ENCODE measurements around the gene SPRED3. TPM values are rescaled to one million over a fixed set of nuclear protein-coding genes. Genes with fewer than 3 reads are reported as not detected.

The SPRED3 gene
- polyA plus RNA-seq, 1 donor from 2014 or later, result 4.9 TPM

DNA sequence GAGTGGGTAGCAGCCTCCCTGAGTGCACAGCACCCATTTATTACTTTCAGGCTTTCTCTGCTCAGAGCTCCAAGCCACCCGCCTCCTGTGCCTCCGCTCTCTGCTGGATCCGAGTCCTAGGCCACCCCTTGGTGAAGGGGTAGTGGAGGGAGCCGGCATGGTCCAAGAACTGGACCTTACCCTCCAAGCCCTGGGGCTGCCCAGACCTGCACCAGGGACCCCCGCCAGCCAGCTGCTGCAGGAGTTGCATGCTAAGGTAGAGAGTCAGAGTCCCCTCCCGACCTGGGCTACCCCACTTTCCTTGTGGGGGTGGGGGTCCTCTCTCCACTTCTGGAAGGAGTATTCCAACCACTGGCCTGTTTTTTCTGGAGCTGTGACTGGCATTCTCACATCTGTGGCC lies 16.4 kb downstream of the SPRED3 start:
- H3K4me2 ChIP-seq (ENCODE audit: low read length), result no peak overlapping the region
- no peak overlapping the region for H3K4me3 ChIP-seq (ENCODE audit: low read length)
- H2AFZ ChIP-seq (ENCODE audit: low read depth, low read length), result no peak overlapping the region
- no peak overlapping the region for H3K9ac ChIP-seq (ENCODE audit: low read length)
- no peaks in the 10 kb centered on the region for H3K36me3 ChIP-seq (ENCODE audit: insufficient read depth, low read length)
- no peaks in the 10 kb centered on the region for H3K9me2 ChIP-seq (ENCODE audit: insufficient read depth, low read length)
- H3K27ac ChIP-seq (ENCODE audit: low read length), result no peak overlapping the region
- no peaks in the 10 kb centered on the region for H3K79me2 ChIP-seq (replicated peaks; ENCODE audit: insufficient read depth, low read length)
- H3F3A ChIP-seq (ENCODE audit: insufficient read depth, low read length, poor library complexity, severe bottlenecking), result peaks cover 3% of the 10 kb centered on the region
- no peaks in the 10 kb centered on the region for H4K20me1 ChIP-seq (ENCODE audit: insufficient read depth)
- H3K27me3 ChIP-seq (ENCODE audit: insufficient read depth, low read depth, low read length), result no peaks in the 10 kb centered on the region
- H3K9me3 ChIP-seq (ENCODE audit: low read length), result no peaks in the 10 kb centered on the region
- TF ChIP-seq, protein P1, sequence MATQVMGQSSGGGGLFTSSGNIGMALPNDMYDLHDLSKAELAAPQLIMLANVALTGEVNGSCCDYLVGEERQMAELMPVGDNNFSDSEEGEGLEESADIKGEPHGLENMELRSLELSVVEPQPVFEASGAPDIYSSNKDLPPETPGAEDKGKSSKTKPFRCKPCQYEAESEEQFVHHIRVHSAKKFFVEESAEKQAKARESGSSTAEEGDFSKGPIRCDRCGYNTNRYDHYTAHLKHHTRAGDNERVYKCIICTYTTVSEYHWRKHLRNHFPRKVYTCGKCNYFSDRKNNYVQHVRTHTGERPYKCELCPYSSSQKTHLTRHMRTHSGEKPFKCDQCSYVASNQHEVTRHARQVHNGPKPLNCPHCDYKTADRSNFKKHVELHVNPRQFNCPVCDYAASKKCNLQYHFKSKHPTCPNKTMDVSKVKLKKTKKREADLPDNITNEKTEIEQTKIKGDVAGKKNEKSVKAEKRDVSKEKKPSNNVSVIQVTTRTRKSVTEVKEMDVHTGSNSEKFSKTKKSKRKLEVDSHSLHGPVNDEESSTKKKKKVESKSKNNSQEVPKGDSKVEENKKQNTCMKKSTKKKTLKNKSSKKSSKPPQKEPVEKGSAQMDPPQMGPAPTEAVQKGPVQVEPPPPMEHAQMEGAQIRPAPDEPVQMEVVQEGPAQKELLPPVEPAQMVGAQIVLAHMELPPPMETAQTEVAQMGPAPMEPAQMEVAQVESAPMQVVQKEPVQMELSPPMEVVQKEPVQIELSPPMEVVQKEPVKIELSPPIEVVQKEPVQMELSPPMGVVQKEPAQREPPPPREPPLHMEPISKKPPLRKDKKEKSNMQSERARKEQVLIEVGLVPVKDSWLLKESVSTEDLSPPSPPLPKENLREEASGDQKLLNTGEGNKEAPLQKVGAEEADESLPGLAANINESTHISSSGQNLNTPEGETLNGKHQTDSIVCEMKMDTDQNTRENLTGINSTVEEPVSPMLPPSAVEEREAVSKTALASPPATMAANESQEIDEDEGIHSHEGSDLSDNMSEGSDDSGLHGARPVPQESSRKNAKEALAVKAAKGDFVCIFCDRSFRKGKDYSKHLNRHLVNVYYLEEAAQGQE (IDR thresholded peaks at IDR 0.05; ENCODE audit: borderline replicate concordance), result no peak
- TF ChIP-seq RAD21 (conservative IDR thresholded peaks at IDR 0.05), result no peak
- TF ChIP-seq SMC3 (conservative IDR thresholded peaks at IDR 0.05; ENCODE audit: poor library complexity), result no peak
- TF ChIP-seq MXI1 (conservative IDR thresholded peaks at IDR 0.05; ENCODE audit: poor library complexity, severe bottlenecking), result no peak
- TF ChIP-seq EP300 (conservative IDR thresholded peaks at IDR 0.05; ENCODE audit: poor library complexity, severe bottlenecking), result no peak
- TF ChIP-seq TAF1 (IDR thresholded peaks at IDR 0.05; ENCODE audit: low read depth), result no peak
- no peak for TF ChIP-seq EZH2 (IDR thresholded peaks at IDR 0.05; ENCODE audit: borderline replicate concordance, insufficient read depth, low read length, poor library complexity, severe bottlenecking)
- no peak for TF ChIP-seq CTCF (IDR thresholded peaks at IDR 0.05; ENCODE audit: poor library complexity, severe bottlenecking)
- TF ChIP-seq POLR2AphosphoS5 (IDR thresholded peaks at IDR 0.05), result no peak

GRCh38 chr19:38405276-38405675 lies 16.8 kb downstream of the SPRED3 start:
- TF ChIP-seq SMC3 (conservative IDR thresholded peaks at IDR 0.05; ENCODE audit: poor library complexity) (no peak), CTCF (IDR thresholded peaks at IDR 0.05; ENCODE audit: poor library complexity, severe bottlenecking) (no peak), EZH2 (IDR thresholded peaks at IDR 0.05; ENCODE audit: borderline replicate concordance, insufficient read depth, low read length, poor library complexity, severe bottlenecking) (no peak), EP300 (conservative IDR thresholded peaks at IDR 0.05; ENCODE audit: poor library complexity, severe bottlenecking) (no peak), RAD21 (conservative IDR thresholded peaks at IDR 0.05) (no peak), POLR2AphosphoS5 (IDR thresholded peaks at IDR 0.05) (no peak), MXI1 (conservative IDR thresholded peaks at IDR 0.05; ENCODE audit: poor library complexity, severe bottlenecking) (no peak), TAF1 (IDR thresholded peaks at IDR 0.05; ENCODE audit: low read depth) (no peak)
- TF ChIP-seq, protein P1 (IDR thresholded peaks at IDR 0.05; ENCODE audit: borderline replicate concordance), result no peak
- Histone ChIP-seq H3F3A (ENCODE audit: insufficient read depth, low read length, poor library complexity, severe bottlenecking) (peaks cover 3% of the 10 kb centered on the region), H3K9ac (ENCODE audit: low read length) (no peak overlapping the region), H3K4me2 (ENCODE audit: low read length) (no peak overlapping the region), H3K36me3 (ENCODE audit: insufficient read depth, low read length) (no peaks in the 10 kb centered on the region), H3K27ac (ENCODE audit: low read length) (no peak overlapping the region), H3K9me2 (ENCODE audit: insufficient read depth, low read length) (no peaks in the 10 kb centered on the region), H2AFZ (ENCODE audit: low read depth, low read length) (no peak overlapping the region), H4K20me1 (ENCODE audit: insufficient read depth) (no peaks in the 10 kb centered on the region), H3K27me3 (ENCODE audit: insufficient read depth, low read depth, low read length) (no peaks in the 10 kb centered on the region), H3K4me3 (ENCODE audit: low read length) (no peak overlapping the region), H3K79me2 (replicated peaks; ENCODE audit: insufficient read depth, low read length) (no peaks in the 10 kb centered on the region), H3K9me3 (ENCODE audit: low read length) (no peaks in the 10 kb centered on the region)

All from neural cell (in vitro differentiated cells).